Sigmoid colon (tissue), 7 donors: Measurements from ENCODE around the gene SPG7. TPM values are rescaled to one million over a fixed set of nuclear protein-coding genes. Genes with fewer than 3 reads are reported as not detected.

Experiments used
- DNase-seq: peaks from one replicate; pipeline ENCODE4 v3.0.0-alpha.2; 2019
- H3K27ac ChIP-seq, 4 donors: fragments of 200-600 bp; sonication (generic); one replicate each; pipeline ENCODE4 v1.5.1; 2016 to 2019; ENCODE audit warnings: mild to moderate bottlenecking in 1 of 4
- H3K27me3 ChIP-seq, 3 donors: fragments of 200-600 bp; sonication (generic); one replicate each; pipeline ENCODE4 v1.5.1; 2019; ENCODE audit warnings: mild to moderate bottlenecking in 1 of 3
- H3K36me3 ChIP-seq, 4 donors: fragments of 200-600 bp; sonication (generic); one replicate each; pipeline ENCODE4 v1.5.1; 2016 to 2019
- H3K4me1 ChIP-seq, 4 donors: fragments of 200-600 bp; sonication (generic); one replicate each; pipeline ENCODE4 v1.5.1; 2017 to 2019
- H3K4me3 ChIP-seq, 4 donors: fragments of 200-600 bp; sonication (generic); one replicate each; pipeline ENCODE4 v1.5.1; 2017 to 2019; ENCODE audit warnings: mild to moderate bottlenecking in 2 of 4, moderate library complexity in 1 of 4
- H3K9me3 ChIP-seq, 4 donors: fragments of 200-600 bp in 3 of 4; sonication (generic) in 3 of 4; one replicate each; pipeline versions ENCODE4 v1.5.1 to v1.6.1; 2013 to 2019
- EP300 ChIP-seq, 4 donors: sonication (generic); formaldehyde crosslinking; IDR thresholded peaks; one replicate each; pipeline ENCODE4 v1.6.1; 2017; ENCODE audit warnings: antibody characterized with exemption in 4 of 4
- POLR2A ChIP-seq, 2 donors: fragments of 450-650 bp; IDR thresholded peaks; one replicate each; pipeline ENCODE4 v1.6.1; 2016; ENCODE audit warnings: antibody characterized with exemption in 2 of 2, mild to moderate bottlenecking in 2 of 2, moderate library complexity in 2 of 2
- POLR2AphosphoS5 ChIP-seq, 4 donors: sonication (generic); formaldehyde crosslinking; IDR thresholded peaks; one replicate each; pipeline ENCODE4 v1.6.1; 2017; ENCODE audit warnings: antibody characterized with exemption in 4 of 4
- WGBS, 2 donors: extraction: QIAGEN DNeasy Blood & Tissue Kit; methylation state at CpG; one replicate each; pipeline ENCODE4 v1.1.7; 2013; 5-methylcytosine and 5-hydroxymethylcytosine counted together
- intact Hi-C: fragments of 100-400 bp; cut with DNase I; formaldehyde crosslinking; loops from one replicate; pipeline ENCODE4 v1.15.1; 2023
- polyA plus RNA-seq, 3 donors: library from polyadenylated mRNA; stranded (reverse); fragments of 200-250 nt; gene quantifications; one replicate each; pipeline ENCODE4 v1.2.3, GENCODE V29; 2013
- total RNA-seq, 4 donors: library from RNA; depleted of rRNA; stranded (reverse); fragments of >200 nt; gene quantifications; one replicate each; pipeline ENCODE4 v1.1.0, GENCODE V29; 2016
- TF ChIP-seq, protein P1 (sequence below), 4 experiments: fragments of 450-650 bp in 3 of 4; fragments of 200-600 bp in 1 of 4; IDR thresholded peaks; one replicate each; pipeline ENCODE4 v1.5.1; 2016 to 2019; ENCODE audit warnings: antibody characterized with exemption in 4 of 4, mild to moderate bottlenecking in 3 of 4, moderate library complexity in 2 of 4
- donor health status: healthy with polysubstance abuse.
- donor health status: Bipolar disorder and iron deficiency.
- donor health status: healthy.

Gene SPG7
- total and polyA plus RNA-seq, 7 donors: 27.7 to 211 (median 75.3) TPM

DNA sequence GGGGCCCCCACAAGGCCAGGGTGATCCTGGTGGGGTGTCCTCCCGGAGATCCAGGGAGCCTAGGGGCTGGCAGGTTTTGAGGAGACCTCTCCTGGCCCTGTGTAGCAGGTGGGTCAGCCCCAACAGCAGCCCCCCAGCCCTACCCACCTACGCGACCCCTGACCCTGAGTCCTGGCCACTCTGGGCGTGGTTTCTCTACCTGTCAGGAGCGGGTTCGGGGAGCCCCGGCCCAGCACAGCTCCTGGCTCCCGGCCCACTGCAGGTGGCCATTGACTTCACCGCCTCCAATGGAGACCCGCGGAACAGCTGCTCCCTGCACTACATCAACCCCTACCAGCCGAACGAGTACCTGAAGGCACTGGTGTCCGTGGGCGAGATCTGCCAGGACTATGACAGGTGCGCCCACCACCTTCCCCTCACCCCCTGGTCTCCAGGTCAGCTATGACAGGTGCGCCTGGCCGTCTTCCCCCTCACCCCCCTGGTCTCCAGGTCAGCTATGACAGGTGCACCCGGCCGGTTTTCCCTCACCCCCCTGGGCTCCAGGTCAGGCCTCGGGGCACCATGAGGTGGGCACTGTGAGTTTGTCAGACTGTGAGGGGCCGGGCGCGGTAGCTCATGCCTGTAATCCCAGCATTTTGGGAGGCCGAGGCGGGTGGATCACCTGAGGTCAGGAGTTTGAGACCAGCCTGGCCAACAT lies 80.4 kb downstream of the SPG7 start:
- 77 to 94% methylated on average over 26 of the region's 26 CpGs for WGBS, 2 donors
- Histone ChIP-seq H3K36me3 (no peaks in the 10 kb centered on the region), H3K27ac (no peak overlapping the region), H3K9me3 (no peaks in the 10 kb centered on the region), H3K27me3 (no peaks in the 10 kb centered on the region), H3K4me3 (no peak overlapping the region), H3K4me1 (no peaks in the 10 kb centered on the region)
- DNase-seq: no peak
- TF ChIP-seq POLR2A (IDR thresholded peaks at IDR 0.05): no peak
- TF ChIP-seq, protein P1, sequence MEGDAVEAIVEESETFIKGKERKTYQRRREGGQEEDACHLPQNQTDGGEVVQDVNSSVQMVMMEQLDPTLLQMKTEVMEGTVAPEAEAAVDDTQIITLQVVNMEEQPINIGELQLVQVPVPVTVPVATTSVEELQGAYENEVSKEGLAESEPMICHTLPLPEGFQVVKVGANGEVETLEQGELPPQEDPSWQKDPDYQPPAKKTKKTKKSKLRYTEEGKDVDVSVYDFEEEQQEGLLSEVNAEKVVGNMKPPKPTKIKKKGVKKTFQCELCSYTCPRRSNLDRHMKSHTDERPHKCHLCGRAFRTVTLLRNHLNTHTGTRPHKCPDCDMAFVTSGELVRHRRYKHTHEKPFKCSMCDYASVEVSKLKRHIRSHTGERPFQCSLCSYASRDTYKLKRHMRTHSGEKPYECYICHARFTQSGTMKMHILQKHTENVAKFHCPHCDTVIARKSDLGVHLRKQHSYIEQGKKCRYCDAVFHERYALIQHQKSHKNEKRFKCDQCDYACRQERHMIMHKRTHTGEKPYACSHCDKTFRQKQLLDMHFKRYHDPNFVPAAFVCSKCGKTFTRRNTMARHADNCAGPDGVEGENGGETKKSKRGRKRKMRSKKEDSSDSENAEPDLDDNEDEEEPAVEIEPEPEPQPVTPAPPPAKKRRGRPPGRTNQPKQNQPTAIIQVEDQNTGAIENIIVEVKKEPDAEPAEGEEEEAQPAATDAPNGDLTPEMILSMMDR (IDR thresholded peaks at IDR 0.05): no peak
- TF ChIP-seq EP300 (IDR thresholded peaks at IDR 0.05): no peak
- TF ChIP-seq POLR2AphosphoS5 (IDR thresholded peaks at IDR 0.05): no peak
- intact Hi-C loops: no loop called here

DNA sequence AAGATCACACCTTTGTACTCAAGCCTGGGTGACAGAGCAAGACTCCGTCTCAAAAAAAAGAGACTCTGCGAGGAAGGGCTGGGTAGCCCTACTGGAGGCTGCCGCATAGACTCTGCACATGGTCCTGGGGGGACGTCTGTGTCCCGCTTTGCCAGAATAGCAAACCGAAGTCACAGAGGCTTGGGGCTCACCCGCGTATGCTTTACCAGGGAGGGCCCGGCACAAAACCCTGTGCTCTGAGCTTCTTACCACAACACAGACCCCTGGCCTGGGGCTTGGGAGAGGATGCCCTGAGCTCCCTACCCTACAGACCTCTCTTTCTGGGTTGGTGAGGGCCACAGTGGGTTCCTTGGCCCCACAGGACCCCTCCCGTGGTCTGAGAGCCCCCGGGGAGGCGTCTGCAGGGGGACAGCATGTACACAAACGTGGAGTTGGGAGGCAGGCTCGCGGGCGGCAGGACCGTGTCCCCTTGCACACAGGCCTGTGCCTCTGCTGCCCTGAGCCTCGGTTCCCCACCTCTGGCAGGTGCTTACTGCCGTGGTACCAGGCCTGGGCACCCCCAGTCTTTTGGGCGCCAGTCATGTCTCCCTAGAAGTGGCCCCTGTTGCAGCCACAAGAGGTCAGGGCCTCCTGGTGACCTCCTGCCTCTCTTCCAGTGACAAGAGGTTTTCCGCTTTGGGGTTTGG lies 81.2 kb downstream of the SPG7 start:
- Histone ChIP-seq H3K27ac (no peak overlapping the region), H3K36me3 (no peaks in the 10 kb centered on the region), H3K4me3 (no peak overlapping the region), H3K27me3 (no peaks in the 10 kb centered on the region), H3K9me3 (no peaks in the 10 kb centered on the region), H3K4me1 (no peaks in the 10 kb centered on the region)
- intact Hi-C loops: no loop called here
- DNase-seq: no peak
- WGBS, 2 donors: 91 to 92% methylated on average over 21 of the region's 21 CpGs
- no peak for TF ChIP-seq POLR2A (IDR thresholded peaks at IDR 0.05)
- TF ChIP-seq EP300 (IDR thresholded peaks at IDR 0.05): no peak
- no peak for TF ChIP-seq POLR2AphosphoS5 (IDR thresholded peaks at IDR 0.05)

DNA sequence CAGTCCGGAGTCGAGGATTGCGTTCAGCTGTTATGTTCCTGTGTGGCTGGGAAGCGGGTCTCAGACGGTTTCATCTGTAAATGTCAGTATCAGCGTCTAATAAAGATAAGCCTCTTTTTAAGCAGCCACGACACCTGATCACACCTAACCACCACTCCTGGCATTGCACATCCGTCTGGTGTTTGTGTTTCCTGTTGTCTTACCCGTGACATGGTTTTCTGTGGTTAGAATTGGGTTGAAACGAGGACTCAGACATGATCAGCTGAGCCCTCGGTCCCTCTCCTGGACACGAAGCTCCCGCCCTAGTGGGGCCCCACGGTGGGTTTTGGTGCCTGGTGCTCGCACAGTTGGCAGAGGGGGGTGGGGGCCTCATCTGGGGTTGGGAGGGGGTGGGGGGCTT lies 85.6 kb downstream of the SPG7 start:
- Histone ChIP-seq H3K4me3 (no peak overlapping the region), H3K27ac (no peak overlapping the region), H3K9me3 (no peaks in the 10 kb centered on the region), H3K36me3 (no peaks in the 10 kb centered on the region), H3K4me1 (no peaks in the 10 kb centered on the region), H3K27me3 (no peaks in the 10 kb centered on the region)
- TF ChIP-seq, protein P1 (IDR thresholded peaks at IDR 0.05): no peak
- TF ChIP-seq POLR2A (IDR thresholded peaks at IDR 0.05) (no peak), POLR2AphosphoS5 (IDR thresholded peaks at IDR 0.05) (no peak), EP300 (IDR thresholded peaks at IDR 0.05) (no peak)
- DNase-seq: no peak
- 58 to 78% methylated on average over 15 of the region's 15 CpGs for WGBS, 2 donors
- intact Hi-C loops: no loop called here

DNA sequence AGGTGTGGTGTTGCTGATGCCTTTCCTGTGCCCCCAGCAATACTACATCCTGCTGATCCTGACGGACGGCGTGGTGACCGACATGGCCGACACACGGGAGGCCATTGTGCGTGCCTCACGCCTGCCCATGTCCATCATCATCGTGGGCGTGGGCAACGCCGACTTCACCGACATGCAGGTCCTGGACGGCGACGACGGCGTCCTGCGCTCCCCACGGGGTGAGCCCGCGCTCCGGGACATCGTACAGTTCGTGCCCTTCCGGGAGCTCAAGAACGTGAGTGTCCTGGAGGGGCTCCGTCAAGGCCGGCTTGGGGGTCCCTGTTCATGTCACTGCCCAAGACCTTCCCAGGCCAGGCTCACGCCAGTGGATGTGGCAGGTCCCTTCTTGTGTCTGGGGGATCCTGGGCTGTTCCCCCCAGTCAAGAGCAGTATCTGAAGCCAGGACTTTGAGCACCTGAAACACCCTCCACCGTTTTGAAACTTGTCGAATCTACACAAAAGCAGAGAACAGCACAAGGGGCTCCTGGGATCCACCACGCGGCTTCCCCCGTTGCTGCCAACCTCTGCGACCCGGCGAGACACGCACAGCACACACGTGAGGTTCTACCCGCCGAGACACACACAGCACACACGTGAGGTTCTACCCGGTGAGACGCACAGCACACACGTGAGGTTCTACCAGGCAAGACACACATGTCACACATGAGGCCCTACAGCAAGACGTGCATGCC lies 87.3 kb downstream of the SPG7 start:
- TF ChIP-seq POLR2AphosphoS5 (IDR thresholded peaks at IDR 0.05) (no peak), EP300 (IDR thresholded peaks at IDR 0.05) (no peak), POLR2A (IDR thresholded peaks at IDR 0.05) (no peak)
- TF ChIP-seq, protein P1 (IDR thresholded peaks at IDR 0.05): no peak
- no peak overlapping the region for H3K4me3 ChIP-seq
- H3K4me1 ChIP-seq: no peaks in the 10 kb centered on the region
- no peak overlapping the region for H3K27ac ChIP-seq
- H3K9me3 ChIP-seq: no peaks in the 10 kb centered on the region
- H3K36me3 ChIP-seq: no peaks in the 10 kb centered on the region
- no peaks in the 10 kb centered on the region for H3K27me3 ChIP-seq
- DNase-seq: no peak
- WGBS, 2 donors: 95 to 96% methylated on average over 47 of the region's 47 CpGs
- intact Hi-C loops: no loop called here

DNA sequence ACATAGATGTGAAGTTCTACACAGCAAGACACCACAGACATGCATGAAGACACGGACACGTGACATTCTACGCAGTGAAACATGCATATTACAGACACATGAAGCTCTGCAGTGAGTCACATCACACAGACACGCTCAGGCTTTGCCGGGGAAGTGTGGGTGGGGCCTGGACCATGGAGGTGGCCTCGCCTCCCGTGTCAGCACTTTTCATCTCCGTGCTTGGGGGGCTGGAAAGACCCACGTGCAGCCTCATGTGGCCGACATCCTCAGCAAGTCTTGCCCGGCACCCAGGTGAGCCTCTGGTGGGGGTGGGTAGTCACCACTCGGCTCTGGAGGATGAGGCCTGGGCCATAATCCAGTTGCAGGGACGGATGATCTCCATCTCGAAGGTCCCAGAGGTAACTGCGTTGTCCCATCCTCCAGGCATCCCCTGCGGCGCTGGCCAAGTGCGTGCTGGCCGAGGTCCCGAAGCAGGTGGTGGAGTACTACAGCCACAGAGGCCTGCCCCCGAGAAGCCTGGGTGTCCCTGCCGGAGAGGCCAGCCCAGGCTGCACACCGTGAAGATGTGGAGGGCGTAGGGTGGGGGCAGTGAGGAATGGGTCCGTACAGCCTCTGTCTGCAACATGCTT lies 88.0 kb downstream of the SPG7 start:
- Histone ChIP-seq H3K4me3 (no peak overlapping the region), H3K27ac (no peak overlapping the region), H3K9me3 (no peaks in the 10 kb centered on the region), H3K27me3 (no peaks in the 10 kb centered on the region), H3K36me3 (no peaks in the 10 kb centered on the region), H3K4me1 (no peaks in the 10 kb centered on the region)
- no peak for DNase-seq
- WGBS, 2 donors: 91 to 92% methylated on average over 25 of the region's 25 CpGs
- intact Hi-C loops: no loop called here
- TF ChIP-seq, protein P1 (IDR thresholded peaks at IDR 0.05): no peak
- TF ChIP-seq POLR2A (IDR thresholded peaks at IDR 0.05) (no peak), EP300 (IDR thresholded peaks at IDR 0.05) (no peak), POLR2AphosphoS5 (IDR thresholded peaks at IDR 0.05) (no peak)
